ENCODE results near the gene ZNF155. TPM values are rescaled to one million over a fixed set of nuclear protein-coding genes. Genes with fewer than 3 reads are reported as not detected.
A peak's percentile ranks its signal among the peaks of the same experiment; 100 is the strongest.

ZNF155 gene
- total and polyA plus RNA-seq, 2 donors (not counting 1 experiment from before 2014, with no cell fraction given) = 3.8 to 8.4 TPM

GRCh38 chr19:43934985-43935708 is 48.8 kb upstream of the ZNF155 start, which contains the start of gene ZNF45:
Gene ZNF45 (minus strand): TSS chr19:43935282. CDS start chr19:43922185, 13,097 bp downstream.
- Mint-ChIP-seq H3K4me1 (peaks cover 26% of the 10 kb centered on the region), H3K27ac (peak within 1 kb of the TSS; percentile 88), H3K27me3 (no peaks in the 10 kb centered on the region), H3K9me3 (ENCODE audit: insufficient read depth) (no peaks in the 10 kb centered on the region), H3K4me3 (peak within 1 kb of the TSS; percentile 97)
- TF ChIP-seq EZH2 (IDR thresholded peaks at IDR 0.05; ENCODE audit: borderline replicate concordance, insufficient read depth, low read depth, low read length, poor library complexity, severe bottlenecking) = no peak
- no peak for TF ChIP-seq CTCF (IDR thresholded peaks at IDR 0.05)
- under 1% methylated on average over 39 of the region's 42 CpGs for WGBS (ENCODE audit: insufficient coverage)
- ChIA-PET POLR2A (interaction anchor here (0.9 to 1.4 kb wide), 4 partner anchors 16 to 277 kb away, joined by 3 to 5 read pairs (median 3); partner anchors contain the start of genes ZNF221 and ZNF227), CTCF (interaction anchor here (0.8 to 1.5 kb wide), 2 partner anchors 105 to 160 kb away, joined by 4 to 7 read pairs; partner anchors contain the start of gene ZNF224)
- DNase-seq (peak; percentile 91), ATAC-seq (ENCODE audit: low read depth) (peak; percentile 96)
- H3K4me3 ChIP-seq (ENCODE audit: control extremely low read depth in 1 of 5, extremely low read depth in 1 of 5, insufficient read depth in 1 of 5, low read depth in 2 of 5, low read length in 4 of 5) = peak within 1 kb of the TSS; percentile 61 to 93 (median 81)
- peaks cover 2 to 18% of the 10 kb centered on the region in 2 experiments for H3K36me3 ChIP-seq (replicated peaks in 1 of 2; ENCODE audit: control extremely low read depth in 1 of 2, control insufficient read depth in 1 of 2, extremely low read depth in 1 of 2, insufficient read depth in 2 of 2, low read length in 1 of 2)
- peaks cover 11 to 12% of the 10 kb centered on the region in 2 donors for H3K4me1 ChIP-seq (ENCODE audit: control insufficient read depth in 2 of 2, insufficient read depth in 2 of 2, low read length in 2 of 2)
- H3K9ac ChIP-seq (ENCODE audit: low read length) = peak within 1 kb of the TSS; percentile 80
- peaks cover 3 to 5% (median 3%) of the 10 kb centered on the region in 3 donors for H3K9me3 ChIP-seq (ENCODE audit: control extremely low read depth in 1 of 3, control insufficient read depth in 2 of 3, insufficient read depth in 1 of 3, low read length in 2 of 3)
- H3K4me2 ChIP-seq (replicated peaks; ENCODE audit: low read depth, low read length, poor library complexity, severe bottlenecking) = peak within 1 kb of the TSS; percentile 91
- H3K27ac ChIP-seq (ENCODE audit: low read length in 2 of 2) = peak within 1 kb of the TSS; percentile 55 to 72
- no peaks in the 10 kb centered on the region for H4K20me1 ChIP-seq (ENCODE audit: control insufficient read depth, insufficient read depth, low read length, poor library complexity, severe bottlenecking)
- intact Hi-C loops (cut with micrococcal nuclease) = loop anchor here (1.0 to 10.0 kb wide), 12 partner anchors 16 to 272 kb away; partner anchors contain the start of genes SMG9, ZNF155, ZNF221 and ZNF222
- peak within 1 kb of the TSS; percentile 94 for H2AFZ ChIP-seq (ENCODE audit: insufficient read depth, low read depth, low read length, poor library complexity, severe bottlenecking)
- H3K79me2 ChIP-seq (ENCODE audit: control insufficient read depth, insufficient read depth, low read length) = peaks cover 12% of the 10 kb centered on the region
- no peaks in the 10 kb centered on the region for H3K27me3 ChIP-seq (replicated peaks in 1 of 4; ENCODE audit: control extremely low read depth in 1 of 4, control insufficient read depth in 3 of 4, insufficient read depth in 4 of 4, low read length in 3 of 4)
